ENCODE results near the gene CHRM1.
A peak's percentile ranks its signal among the peaks of the same experiment; 100 is the strongest.

The CHRM1 gene

GRCh38 chr11:62905296-62905695 lies 15.9 kb downstream of the CHRM1 start:
- DNase-seq (ENCODE audit: low read depth in 2 of 2), result no peak

GRCh38 chr11:62902932-62903331 lies 18.2 kb downstream of the CHRM1 start:
- no peak for DNase-seq (ENCODE audit: low read depth in 2 of 2)

DNA sequence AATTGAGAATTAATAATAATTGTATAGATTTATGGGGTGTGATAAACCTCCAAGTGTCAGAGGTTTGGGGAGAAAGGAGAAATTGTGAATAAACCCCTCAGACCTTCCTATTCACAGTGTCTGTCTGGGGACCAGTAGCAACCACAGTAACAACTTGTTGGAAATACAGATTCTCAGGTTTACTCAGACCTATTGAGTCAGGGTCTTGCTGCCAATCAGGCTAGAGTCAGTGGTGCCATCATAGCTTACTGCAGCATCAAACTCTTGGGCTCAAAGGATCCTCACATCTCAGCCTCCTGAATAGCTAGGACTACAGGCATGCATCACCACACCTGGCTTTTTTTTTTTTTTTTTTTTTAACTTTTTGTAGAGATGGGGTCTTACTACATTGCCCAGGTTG lies 23.1 kb downstream of the CHRM1 start:
- no peak for DNase-seq (ENCODE audit: low read depth in 2 of 2)

- no peak for DNase-seq (ENCODE audit: low read depth in 2 of 2)
These were observed 23.9 kb downstream of the CHRM1 start for GRCh38 chr11:62897311-62897710.

GRCh38 chr11:62896049-62896448 lies 25.1 kb downstream of the CHRM1 start:
- DNase-seq (ENCODE audit: low read depth in 2 of 2), result no peak

GRCh38 chr11:62895501-62895900 lies 25.7 kb downstream of the CHRM1 start:
- no peak for DNase-seq (ENCODE audit: low read depth in 2 of 2)

- DNase-seq (ENCODE audit: low read depth in 2 of 2), result no peak
These were observed 28.9 kb downstream of the CHRM1 start for GRCh38 chr11:62892077-62892922.

DNA sequence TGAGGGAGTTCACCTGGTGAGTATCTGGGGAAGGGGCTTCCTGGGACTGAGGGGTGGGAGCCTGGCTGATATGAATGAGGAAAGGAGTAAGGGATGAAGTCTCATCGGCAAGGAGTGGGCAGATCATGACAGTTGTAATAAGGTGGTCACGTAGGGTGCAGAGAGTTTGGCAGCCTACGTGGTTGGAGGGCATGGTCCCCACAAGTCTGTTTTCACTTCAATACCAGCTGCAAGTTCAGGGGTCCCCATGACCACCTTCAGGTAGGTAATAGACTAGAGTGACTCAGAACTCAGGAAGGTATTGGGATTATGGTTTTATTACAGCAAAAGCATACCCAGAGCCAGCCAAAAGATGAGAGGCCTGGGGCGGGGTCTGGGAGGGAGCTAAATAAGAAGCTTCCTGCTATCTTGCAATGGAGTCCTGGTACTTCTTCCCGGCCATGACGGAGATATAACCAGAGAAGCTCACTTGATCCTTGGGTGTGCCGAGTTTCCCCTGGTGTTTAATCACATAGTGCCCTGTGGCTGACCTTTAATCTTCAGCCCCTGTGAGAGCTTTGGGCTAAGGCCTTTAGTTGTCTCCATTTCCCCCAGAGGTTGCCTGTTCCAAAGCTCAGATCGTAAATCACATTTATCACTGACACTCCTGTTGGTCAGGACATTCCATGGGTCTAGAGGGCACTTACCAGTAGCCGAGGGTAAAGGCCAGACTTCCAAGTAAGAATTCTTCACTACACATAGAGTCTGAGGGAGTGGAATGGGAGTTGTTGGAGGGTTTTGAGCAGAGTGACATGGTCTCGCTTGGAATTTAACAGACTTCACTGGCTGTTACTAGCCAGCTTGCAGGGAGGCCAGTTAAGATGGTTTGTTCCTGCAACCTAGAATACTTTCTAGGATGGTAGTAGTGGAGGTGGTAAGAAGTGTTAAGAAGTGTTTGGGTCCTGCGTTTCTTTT lies 31.4 kb downstream of the CHRM1 start:
- DNase-seq (ENCODE audit: low read depth in 2 of 2), result no peak

- DNase-seq (ENCODE audit: low read depth in 2 of 2), result no peak
These were observed 32.1 kb downstream of the CHRM1 start for GRCh38 chr11:62889126-62889483.

DNA sequence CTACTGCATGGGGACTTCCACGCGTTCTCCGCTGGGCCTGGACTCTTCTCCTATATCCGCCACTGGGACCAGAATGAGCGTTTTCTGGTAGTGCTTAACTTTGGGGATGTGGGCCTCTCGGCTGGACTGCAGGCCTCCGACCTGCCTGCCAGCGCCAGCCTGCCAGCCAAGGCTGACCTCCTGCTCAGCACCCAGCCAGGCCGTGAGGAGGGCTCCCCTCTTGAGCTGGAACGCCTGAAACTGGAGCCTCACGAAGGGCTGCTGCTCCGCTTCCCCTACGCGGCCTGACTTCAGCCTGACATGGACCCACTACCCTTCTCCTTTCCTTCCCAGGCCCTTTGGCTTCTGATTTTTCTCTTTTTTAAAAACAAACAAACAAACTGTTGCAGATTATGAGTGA lies 32.8 kb downstream of the CHRM1 start:
- DNase-seq (ENCODE audit: low read depth in 2 of 2), result no peak

- DNase-seq (ENCODE audit: low read depth in 2 of 2), result no peak
These were observed 35.9 kb downstream of the CHRM1 start for GRCh38 chr11:62885137-62885750.

GRCh38 chr11:62883673-62884072 lies 37.5 kb downstream of the CHRM1 start:
- DNase-seq (ENCODE audit: low read depth in 2 of 2), result no peak

DNA sequence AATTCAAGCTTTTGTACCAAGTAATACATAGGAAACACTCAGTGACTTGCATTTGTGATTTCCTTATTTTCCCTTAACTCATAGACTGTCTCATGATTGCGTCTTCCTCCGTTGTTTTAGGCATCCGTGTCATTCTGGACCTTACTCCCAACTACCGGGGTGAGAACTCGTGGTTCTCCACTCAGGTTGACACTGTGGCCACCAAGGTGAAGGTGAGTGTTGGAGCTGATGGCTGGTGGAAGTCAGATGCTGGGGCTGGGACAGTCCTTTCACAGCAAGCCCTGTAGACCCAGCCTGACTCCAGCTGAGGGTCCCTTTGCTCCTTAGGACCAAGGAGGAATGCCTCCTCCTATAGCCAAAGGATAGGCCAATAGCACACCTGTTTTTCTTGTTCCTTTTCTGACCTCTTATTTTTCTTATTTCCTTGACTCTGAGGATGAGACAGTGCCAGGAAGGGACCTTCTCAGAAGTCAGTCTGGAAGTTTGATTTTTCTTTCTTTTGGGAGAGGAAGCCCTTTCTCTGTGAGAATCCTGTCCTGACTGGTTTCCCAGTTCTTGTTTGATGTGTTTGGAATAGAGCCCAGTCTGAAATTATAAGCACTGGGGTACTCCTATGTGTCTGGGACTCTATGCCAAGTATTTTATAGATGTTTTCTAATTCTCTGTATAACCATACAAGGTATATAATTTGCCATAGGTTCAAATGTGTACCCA lies 38.2 kb downstream of the CHRM1 start:
- no peak for DNase-seq (ENCODE audit: low read depth in 2 of 2)

GRCh38 chr11:62882431-62882749 lies 38.8 kb downstream of the CHRM1 start:
- DNase-seq (ENCODE audit: low read depth in 2 of 2), result no peak

DNA sequence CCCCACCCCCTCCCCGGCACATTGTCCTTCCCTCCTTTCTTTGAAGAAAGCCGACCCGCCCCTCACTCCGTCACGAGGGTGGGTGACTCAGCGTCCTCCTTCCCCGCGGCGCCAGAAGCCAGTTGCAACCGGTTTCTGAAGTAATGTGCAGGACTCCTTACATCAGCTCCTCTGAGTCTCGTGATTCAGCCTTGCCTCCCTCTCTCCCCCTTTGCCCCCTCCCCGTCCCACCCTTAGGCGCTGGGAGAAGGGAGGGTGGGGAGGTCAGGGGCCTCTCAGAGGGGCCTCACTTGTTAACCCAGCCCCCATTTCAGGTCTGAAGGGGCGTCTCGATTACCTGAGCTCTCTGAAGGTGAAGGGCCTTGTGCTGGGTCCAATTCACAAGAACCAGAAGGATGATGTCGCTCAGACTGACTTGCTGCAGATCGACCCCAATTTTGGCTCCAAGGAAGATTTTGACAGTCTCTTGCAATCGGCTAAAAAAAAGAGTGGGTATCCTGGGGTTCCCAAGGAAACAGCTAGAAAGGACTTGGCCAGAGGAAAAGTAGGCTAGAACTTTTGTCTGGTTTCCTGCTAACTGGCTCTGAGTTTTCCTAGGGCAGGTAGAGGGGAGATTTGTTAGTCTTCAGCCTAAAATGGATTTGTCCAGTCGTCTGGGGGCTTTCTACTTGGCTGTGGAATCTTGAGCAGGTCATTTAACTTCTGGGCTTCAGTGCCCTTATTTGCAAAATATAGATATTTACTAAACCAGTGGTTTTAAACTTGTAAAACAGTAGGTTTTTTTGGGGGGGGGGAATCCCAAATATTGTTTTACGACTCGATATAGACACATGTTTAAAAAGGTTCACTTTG lies 39.4 kb downstream of the CHRM1 start:
- DNase-seq (ENCODE audit: low read depth in 2 of 2), result peak; percentile 88 to 93

GRCh38 chr11:62880803-62881578 lies 40.2 kb downstream of the CHRM1 start, which contains the start of gene SLC3A2:
SLC3A2 (plus strand) TSS chr11:62880896; CDS start chr11:62881024, 128 bp downstream.
- peak; percentile 78 to 82 for DNase-seq (ENCODE audit: low read depth in 2 of 2)

GRCh38 chr11:62880231-62880802 lies 40.8 kb downstream of the CHRM1 start:
- DNase-seq (ENCODE audit: low read depth in 2 of 2), result peak; percentile 32 to 36

GRCh38 chr11:62879235-62879978 lies 41.8 kb downstream of the CHRM1 start:
- DNase-seq (ENCODE audit: low read depth in 2 of 2), result no peak

- no peak for DNase-seq (ENCODE audit: low read depth in 2 of 2)
These were observed 44.5 kb downstream of the CHRM1 start for GRCh38 chr11:62876712-62877111.

Measured in stimulated activated CD8-positive, alpha-beta memory T cell treated with anti-CD3 and anti-CD28 coated beads, Interleukin-2, amount 100 ng/mL, for 48 hours (primary cell).